NB4 (cell line): ENCODE measurements around the gene NINJ1.

Source experiments
- CTCF ChIP-seq: IDR thresholded peaks from one replicate; pipeline ENCODE4 v1.5.1; 2012; ENCODE audit warnings: low read depth, low read length
- MAX ChIP-seq: IDR thresholded peaks from 2 replicates; pipeline ENCODE4 v1.6.1; 2011; ENCODE audit warnings: low read depth, low read length
- POLR2A ChIP-seq: IDR thresholded peaks from 2 replicates; pipeline ENCODE4 v1.6.1; 2011; ENCODE audit warnings: mild to moderate bottlenecking; ENCODE audit not compliant: insufficient read length; ENCODE audit errors: extremely low read depth

- TF ChIP-seq CTCF, result no peak
- TF ChIP-seq POLR2A, result no peak
- TF ChIP-seq MAX, result no peak
These were observed 45.1 kb upstream of the NINJ1 start for GRCh38 chr9:93178851-93179786.
